ENCODE data around the gene DHRS7. TPM values are rescaled to one million over a fixed set of nuclear protein-coding genes. Genes with fewer than 3 reads are reported as not detected.

Gene DHRS7
- total RNA-seq, 2 experiments from 2014 or later, result 40.5 to 43.4 TPM

DNA sequence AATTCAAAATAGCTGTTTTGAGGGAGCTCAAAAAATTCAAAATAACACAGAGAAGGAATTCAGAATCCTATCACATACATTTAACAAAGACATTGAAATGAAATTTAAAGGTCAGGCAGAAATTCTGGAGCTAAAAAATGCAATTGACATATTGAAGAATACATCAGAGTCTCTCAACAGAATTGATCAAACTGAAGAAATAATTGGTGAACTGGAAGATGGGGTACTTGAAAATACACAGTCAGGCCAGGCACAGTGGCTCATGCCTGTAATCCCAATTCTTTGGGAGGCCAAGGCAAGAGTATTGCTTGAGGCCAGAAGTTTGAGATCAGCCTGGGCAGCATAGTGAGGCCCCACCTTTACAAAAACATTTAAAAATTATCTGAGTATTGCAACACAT lies 34.1 kb upstream of the DHRS7 start:
- Mint-ChIP-seq H3K27me3 (ENCODE audit: low read depth) (peaks cover 14% of the 10 kb centered on the region), H3K27ac (no peak overlapping the region), H3K36me3 (ENCODE audit: low read depth) (peaks cover 3% of the 10 kb centered on the region), H3K4me1 (ENCODE audit: low read depth) (peaks cover 11% of the 10 kb centered on the region), H3K9me3 (peaks cover 10% of the 10 kb centered on the region), H3K4me3 (no peak overlapping the region)
- intact Hi-C loops (cut with micrococcal nuclease), result loop anchor here (5.0 to 10.0 kb wide), 3 partner anchors 305 to 1055 kb away; partner anchors contain the start of gene SIX6
- CTCF ChIA-PET, result interaction anchor here (1.0 kb wide), 1 partner anchor 283 kb away, joined by 3 read pairs; no protein-coding TSS in a partner anchor
- DNase-seq, result no peak

DNA sequence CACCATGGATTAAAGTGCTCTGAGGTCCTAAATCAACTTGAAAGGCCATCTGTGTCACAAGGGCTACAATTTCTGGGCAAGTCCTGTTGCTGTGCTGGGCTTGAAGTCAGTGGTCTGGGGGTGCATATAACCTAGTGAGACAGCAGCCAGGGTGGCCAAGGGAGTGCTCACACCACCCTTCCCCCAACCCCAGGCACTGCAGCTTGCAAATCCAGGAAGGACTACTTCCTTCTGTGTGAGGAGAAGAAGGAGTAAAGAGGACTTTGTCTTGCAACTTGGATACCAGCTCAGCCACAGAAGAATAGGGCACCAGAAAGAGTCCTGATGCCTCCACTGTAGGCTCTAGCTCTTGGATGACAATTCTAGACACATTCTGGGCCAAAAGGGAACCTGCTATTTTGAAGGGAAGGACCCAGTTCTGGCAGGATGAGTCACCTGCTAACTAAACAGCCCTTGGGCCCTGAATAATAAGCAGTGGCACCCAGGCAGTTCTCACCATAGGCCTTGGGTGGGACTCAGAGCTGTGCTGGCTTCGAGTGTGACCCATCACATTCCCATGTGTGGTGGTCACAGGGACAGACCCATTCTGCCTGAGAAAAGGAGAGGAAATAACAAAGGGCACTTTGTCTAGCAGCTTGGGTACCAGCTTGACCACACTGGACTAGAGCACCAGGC lies 32.6 kb upstream of the DHRS7 start:
- no peak overlapping the region for H3K4me3 Mint-ChIP-seq
- intact Hi-C loops (cut with micrococcal nuclease), result loop anchor here (5.0 to 10.0 kb wide), 3 partner anchors 307 to 1057 kb away; partner anchors contain the start of gene SIX6
- H3K27me3 Mint-ChIP-seq (ENCODE audit: low read depth), result peaks cover 14% of the 10 kb centered on the region
- DNase-seq, result peak; percentile 9
- H3K9me3 Mint-ChIP-seq, result peaks cover 10% of the 10 kb centered on the region
- H3K4me1 Mint-ChIP-seq (ENCODE audit: low read depth), result peaks cover 11% of the 10 kb centered on the region
- CTCF ChIA-PET, result interaction anchor here (1.8 kb wide), 1 partner anchor 13 kb away, joined by 4 read pairs; no protein-coding TSS in a partner anchor
- peaks cover 3% of the 10 kb centered on the region for H3K36me3 Mint-ChIP-seq (ENCODE audit: low read depth)
- no peak overlapping the region for H3K27ac Mint-ChIP-seq

DNA sequence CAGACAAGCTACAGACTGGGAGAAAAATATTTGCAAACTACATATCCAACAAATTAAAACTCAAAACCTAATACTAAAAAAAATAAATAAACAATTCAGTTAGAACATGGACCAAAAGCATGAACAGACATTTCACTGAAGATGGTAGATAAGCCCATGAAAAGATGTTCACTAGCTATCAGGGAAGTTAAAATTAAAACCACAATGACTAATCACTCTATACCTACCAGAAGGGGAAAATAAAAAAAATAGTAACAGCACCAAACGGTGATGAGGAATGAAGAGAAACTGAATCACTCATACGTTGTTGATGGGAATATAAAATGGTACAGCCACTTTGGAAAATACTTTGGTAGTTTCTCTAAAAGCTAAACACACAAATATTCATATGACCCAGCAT lies 31.1 kb upstream of the DHRS7 start:
- Mint-ChIP-seq H3K27me3 (ENCODE audit: low read depth) (peaks cover 11% of the 10 kb centered on the region), H3K4me3 (no peak overlapping the region), H3K9me3 (peaks cover 10% of the 10 kb centered on the region), H3K36me3 (ENCODE audit: low read depth) (peaks cover 3% of the 10 kb centered on the region), H3K27ac (peak overlapping the region; percentile 23), H3K4me1 (ENCODE audit: low read depth) (peaks cover 11% of the 10 kb centered on the region)
- DNase-seq, result no peak
- CTCF ChIA-PET, result interaction anchor here (1.4 to 1.8 kb wide), 3 partner anchors 12 to 232 kb away, joined by 5 to 10 read pairs (median 8); no protein-coding TSS in a partner anchor
- intact Hi-C loops (cut with micrococcal nuclease), result loop anchor here (1.0 to 10.0 kb wide), 5 partner anchors 9 to 1059 kb away; partner anchors contain the start of genes PPM1A and SIX6

GRCh38 chr14:60195179-60195810 lies 30.1 kb upstream of the DHRS7 start:
- CTCF ChIA-PET, result interaction anchor here (0.7 to 1.8 kb wide), 5 partner anchors 9 to 369 kb away, joined by 3 to 10 read pairs (median 5); no protein-coding TSS in a partner anchor
- Mint-ChIP-seq H3K27me3 (ENCODE audit: low read depth) (peaks cover 10% of the 10 kb centered on the region), H3K36me3 (ENCODE audit: low read depth) (peaks cover 3% of the 10 kb centered on the region), H3K27ac (no peak overlapping the region), H3K9me3 (peaks cover 10% of the 10 kb centered on the region), H3K4me1 (ENCODE audit: low read depth) (peaks cover 11% of the 10 kb centered on the region), H3K4me3 (no peak overlapping the region)
- DNase-seq, result no peak
- intact Hi-C loops (cut with micrococcal nuclease), result loop anchor here (2.0 to 10.0 kb wide), 4 partner anchors 310 to 1060 kb away; partner anchors contain the start of gene SIX6

DNA sequence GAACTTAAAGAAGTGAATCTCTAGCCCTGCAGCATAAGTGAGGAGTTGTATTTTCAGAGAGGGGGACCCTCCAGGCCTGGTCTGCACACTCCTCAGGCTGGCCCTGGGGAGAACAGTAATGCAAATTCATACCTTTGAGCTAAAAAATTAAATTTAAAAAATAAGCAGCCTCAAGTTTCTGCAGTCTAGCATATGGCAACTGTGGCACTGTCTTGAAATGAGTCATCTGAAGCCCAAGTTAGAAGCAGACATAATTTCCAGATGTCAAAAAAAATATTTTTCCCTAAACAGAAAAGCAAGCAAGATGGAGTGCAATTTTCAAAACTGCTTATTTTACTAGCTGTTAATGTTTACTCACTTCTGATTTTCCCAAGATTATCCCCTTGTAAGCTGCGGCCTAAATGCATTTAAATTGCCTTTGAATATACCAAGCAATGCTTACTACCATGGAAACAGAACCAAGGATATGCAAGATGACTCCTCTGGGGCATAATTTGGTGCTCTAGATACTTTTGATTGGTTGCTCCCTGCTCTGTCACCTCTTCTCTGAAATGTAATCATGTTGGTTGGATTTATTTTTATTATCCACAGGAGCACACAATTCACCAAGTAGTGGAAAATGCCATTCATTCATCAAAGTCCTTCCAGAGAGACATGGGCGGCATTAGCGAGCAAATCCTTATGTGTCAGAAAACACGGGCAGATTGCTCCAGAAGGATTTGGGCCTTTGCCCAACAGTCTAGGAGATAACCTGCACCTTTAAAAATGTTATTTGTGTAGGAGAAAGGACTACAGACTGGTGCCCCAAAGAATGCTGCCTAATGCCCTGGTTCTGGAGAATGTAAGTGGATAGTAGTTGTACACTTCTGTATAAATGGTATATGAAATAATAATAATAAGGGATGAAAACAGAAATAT lies 25.0 kb upstream of the DHRS7 start:
- intact Hi-C loops (cut with micrococcal nuclease), result loop anchor here (10.0 kb wide), 3 partner anchors 315 to 1065 kb away; partner anchors contain the start of gene SIX6
- no peaks in the 10 kb centered on the region for H3K9me3 Mint-ChIP-seq
- no peak overlapping the region for H3K4me3 Mint-ChIP-seq
- CTCF ChIA-PET, result interaction anchor here (1.1 to 10.7 kb wide), 2 partner anchors 159 to 226 kb away, joined by 4 to 156 read pairs; no protein-coding TSS in a partner anchor
- no peaks in the 10 kb centered on the region for H3K4me1 Mint-ChIP-seq (ENCODE audit: low read depth)
- DNase-seq, result no peak
- no peak overlapping the region for H3K27ac Mint-ChIP-seq
- H3K36me3 Mint-ChIP-seq (ENCODE audit: low read depth), result no peaks in the 10 kb centered on the region
- peaks cover 5% of the 10 kb centered on the region for H3K27me3 Mint-ChIP-seq (ENCODE audit: low read depth)

GRCh38 chr14:60188696-60189095 lies 23.5 kb upstream of the DHRS7 start:
- no peak for DNase-seq
- H3K4me3 Mint-ChIP-seq, result no peak overlapping the region
- no peak overlapping the region for H3K27ac Mint-ChIP-seq
- CTCF ChIA-PET, result interaction anchor here (0.7 to 10.7 kb wide), 4 partner anchors 23 to 556 kb away, joined by 3 to 156 read pairs (median 4); no protein-coding TSS in a partner anchor
- intact Hi-C loops (cut with micrococcal nuclease), result loop anchor here (1.0 to 10.0 kb wide), 3 partner anchors 143 to 474 kb away; no protein-coding TSS in a partner anchor
- no peaks in the 10 kb centered on the region for H3K9me3 Mint-ChIP-seq
- H3K4me1 Mint-ChIP-seq (ENCODE audit: low read depth), result peaks cover 8% of the 10 kb centered on the region
- no peaks in the 10 kb centered on the region for H3K36me3 Mint-ChIP-seq (ENCODE audit: low read depth)
- H3K27me3 Mint-ChIP-seq (ENCODE audit: low read depth), result peaks cover 4% of the 10 kb centered on the region

DNA sequence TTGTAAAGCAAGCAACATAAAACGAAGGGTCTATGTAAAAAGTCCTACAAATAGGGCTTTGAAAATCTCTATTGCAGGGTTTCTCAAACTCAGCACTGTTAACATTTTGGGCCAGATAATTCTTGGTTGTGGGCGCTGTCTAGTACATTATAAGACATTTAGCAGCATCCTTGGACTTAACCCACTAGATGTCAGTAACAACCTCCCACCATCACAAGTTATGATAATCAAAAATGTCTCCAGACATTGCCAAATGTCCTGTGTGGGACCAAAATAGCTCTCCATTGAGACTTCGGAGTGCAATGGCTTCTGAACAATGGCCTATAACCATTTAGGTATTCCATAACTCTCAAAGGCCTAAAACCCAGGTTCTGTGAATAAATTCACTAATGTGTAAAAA lies 22.9 kb upstream of the DHRS7 start:
- intact Hi-C loops (cut with micrococcal nuclease), result loop anchor here (1.0 to 10.0 kb wide), 3 partner anchors 143 to 473 kb away; no protein-coding TSS in a partner anchor

GRCh38 chr14:60184905-60185555 lies 19.8 kb upstream of the DHRS7 start:
- Mint-ChIP-seq H3K4me1 (ENCODE audit: low read depth) (peaks cover 16% of the 10 kb centered on the region), H3K27me3 (ENCODE audit: low read depth) (no peaks in the 10 kb centered on the region), H3K36me3 (ENCODE audit: low read depth) (no peaks in the 10 kb centered on the region), H3K9me3 (peaks cover 1% of the 10 kb centered on the region), H3K4me3 (no peak overlapping the region), H3K27ac (peak overlapping the region; percentile 89)
- no peak for DNase-seq
- intact Hi-C loops (cut with micrococcal nuclease), result loop anchor here (1.0 to 10.0 kb wide), 15 partner anchors 21 to 1058 kb away; partner anchors contain the start of genes CCDC175, DAAM1, JKAMP and L3HYPDH
- CTCF ChIA-PET, result interaction anchor here (0.6 to 10.7 kb wide), 25 partner anchors 11 to 1838 kb away, joined by 3 to 156 read pairs (median 5); partner anchors contain the start of genes DHRS7, PCNX4 and PPM1A

More for the DNA sequence above, 22.9 kb upstream of the DHRS7 start:
- Mint-ChIP-seq H3K4me1 (ENCODE audit: low read depth) (peaks cover 14% of the 10 kb centered on the region), H3K36me3 (ENCODE audit: low read depth) (no peaks in the 10 kb centered on the region), H3K4me3 (no peak overlapping the region), H3K9me3 (no peaks in the 10 kb centered on the region), H3K27me3 (ENCODE audit: low read depth) (peaks cover 3% of the 10 kb centered on the region), H3K27ac (no peak overlapping the region)
- CTCF ChIA-PET, result interaction anchor here (1.3 to 10.7 kb wide), 3 partner anchors 23 to 224 kb away, joined by 4 to 156 read pairs (median 4); no protein-coding TSS in a partner anchor
- DNase-seq, result no peak

DNA sequence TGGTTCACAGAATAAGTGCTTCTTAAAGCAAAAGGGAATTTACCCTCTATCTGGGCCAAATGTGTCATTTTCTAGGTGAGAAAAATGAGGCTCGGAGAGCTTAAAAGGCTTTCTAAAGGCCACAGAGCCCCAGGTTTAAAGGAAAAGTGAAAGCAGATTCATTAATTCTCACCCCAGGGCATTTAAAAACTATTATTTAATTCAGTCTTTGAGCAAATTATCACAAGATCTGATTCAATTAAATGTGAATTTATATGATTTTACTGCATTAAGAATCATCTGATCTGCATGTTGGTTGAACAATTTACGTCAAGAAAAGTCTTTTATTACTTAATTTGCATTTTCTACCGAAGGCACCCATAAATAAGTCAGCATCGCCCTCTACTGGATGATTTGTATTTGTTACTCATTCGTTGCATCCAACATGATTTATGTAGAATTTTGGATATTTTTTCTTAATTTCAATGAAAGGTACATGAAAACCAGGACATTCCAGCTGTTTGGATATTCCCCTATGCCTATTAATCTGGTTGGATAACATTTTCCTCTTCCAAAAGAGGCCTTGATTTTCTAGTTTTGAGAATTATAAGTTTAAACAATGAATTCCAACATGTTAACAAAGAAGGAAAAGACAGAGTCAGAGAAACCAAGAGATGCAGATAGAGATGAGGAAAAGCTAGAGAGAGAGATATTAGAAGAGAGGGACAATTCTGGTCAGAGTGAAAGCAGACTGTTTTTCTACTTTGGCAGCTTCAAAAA lies 19.1 kb upstream of the DHRS7 start:
- no peaks in the 10 kb centered on the region for H3K27me3 Mint-ChIP-seq (ENCODE audit: low read depth)
- peak; percentile 22 for DNase-seq
- intact Hi-C loops (cut with micrococcal nuclease), result loop anchor here (1.0 to 10.0 kb wide), 15 partner anchors 20 to 1057 kb away; partner anchors contain the start of genes CCDC175, DAAM1, JKAMP and L3HYPDH
- H3K27ac Mint-ChIP-seq, result peak overlapping the region; percentile 89
- no peaks in the 10 kb centered on the region for H3K36me3 Mint-ChIP-seq (ENCODE audit: low read depth)
- CTCF ChIA-PET, result interaction anchor here (0.6 to 10.7 kb wide), 38 partner anchors 11 to 752 kb away, joined by 3 to 156 read pairs (median 4); partner anchors contain the start of genes DHRS7, PCNX4 and PPM1A
- peak overlapping the region; percentile 62 for H3K4me3 Mint-ChIP-seq
- H3K4me1 Mint-ChIP-seq (ENCODE audit: low read depth), result peaks cover 19% of the 10 kb centered on the region
- H3K9me3 Mint-ChIP-seq, result peaks cover 3% of the 10 kb centered on the region

DNA sequence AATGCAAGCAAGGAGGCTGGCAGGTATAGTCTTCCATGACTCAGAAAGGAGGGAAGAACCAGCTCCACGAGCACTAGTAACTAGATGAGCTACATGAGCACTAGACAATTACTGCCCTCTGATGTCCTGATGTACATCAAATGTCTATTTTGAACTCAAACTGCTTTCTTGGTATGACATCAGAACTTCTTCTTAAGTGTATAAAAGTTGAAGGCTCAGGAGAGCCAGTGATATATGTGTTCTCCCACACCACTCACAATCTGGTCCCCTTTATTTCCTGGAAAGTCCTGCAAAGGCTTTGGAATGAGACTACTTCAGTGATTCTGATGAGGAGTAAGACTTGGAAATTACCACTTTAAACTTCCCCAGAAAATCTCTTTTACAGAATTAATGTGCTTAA lies 18.5 kb upstream of the DHRS7 start:
- peak overlapping the region; percentile 89 for H3K27ac Mint-ChIP-seq
- H3K36me3 Mint-ChIP-seq (ENCODE audit: low read depth), result no peaks in the 10 kb centered on the region
- H3K4me3 Mint-ChIP-seq, result peak overlapping the region; percentile 62
- CTCF ChIA-PET, result interaction anchor here (0.7 to 10.7 kb wide), 26 partner anchors 11 to 677 kb away, joined by 3 to 156 read pairs (median 4); partner anchors contain the start of genes DHRS7 and PPM1A
- H3K9me3 Mint-ChIP-seq, result peaks cover 3% of the 10 kb centered on the region
- peak; percentile 29 for DNase-seq
- no peaks in the 10 kb centered on the region for H3K27me3 Mint-ChIP-seq (ENCODE audit: low read depth)
- intact Hi-C loops (cut with micrococcal nuclease), result loop anchor here (1.0 to 10.0 kb wide), 16 partner anchors 19 to 1056 kb away; partner anchors contain the start of genes CCDC175, DAAM1, JKAMP and L3HYPDH
- peaks cover 19% of the 10 kb centered on the region for H3K4me1 Mint-ChIP-seq (ENCODE audit: low read depth)
